Right atrium auricular region (tissue), 2 donors: ENCODE data around the gene SARS1. TPM values are rescaled to one million over a fixed set of nuclear protein-coding genes. Genes with fewer than 3 reads are reported as not detected.

Experiments
- DNase-seq: peaks from one replicate; pipeline ENCODE4 v3.0.0-alpha.2; 2019; ENCODE audit warnings: low spot score
- H3K27ac ChIP-seq, 2 donors: fragments of 200-600 bp; sonication (generic); 1 replicate in 1 of 2; 2 replicates in 1 of 2; pipeline ENCODE4 v1.5.1; 2016 to 2019
- H3K27me3 ChIP-seq, 2 donors: fragments of 200-600 bp; sonication (generic); one replicate each; pipeline versions ENCODE4 v1.5.1 to v1.6.0; 2017 to 2019
- H3K36me3 ChIP-seq: fragments of 200-600 bp; sonication (generic); one replicate; pipeline ENCODE4 v1.5.1; 2016
- H3K4me1 ChIP-seq, 2 donors: fragments of 200-600 bp; sonication (generic); one replicate each; pipeline versions ENCODE4 v1.5.1 to v1.6.0; 2017 to 2019
- H3K4me3 ChIP-seq, 2 donors: fragments of 200-600 bp; sonication (generic); 1 replicate in 1 of 2; 2 replicates in 1 of 2; pipeline ENCODE4 v1.5.1; 2017 to 2019; ENCODE audit warnings: mild to moderate bottlenecking in 1 of 2, moderate library complexity in 1 of 2
- H3K9me3 ChIP-seq, 2 donors: fragments of 200-600 bp; sonication (generic); one replicate each; pipeline ENCODE4 v1.5.1; 2019
- total RNA-seq, 2 donors: library from RNA; depleted of rRNA; stranded (reverse); fragments of >200 nt; gene quantifications; one replicate each; pipeline ENCODE4 v1.1.0, GENCODE V29; 2016
- TF ChIP-seq, protein P1 (sequence below), 2 donors: fragments of 200-600 bp; sonication (generic); IDR thresholded peaks; one replicate each; pipeline ENCODE4 v1.5.1; 2019; ENCODE audit warnings: antibody characterized with exemption in 2 of 2

Gene SARS1
- total RNA-seq, 2 donors from 2014 or later: 108 to 130 TPM

DNA sequence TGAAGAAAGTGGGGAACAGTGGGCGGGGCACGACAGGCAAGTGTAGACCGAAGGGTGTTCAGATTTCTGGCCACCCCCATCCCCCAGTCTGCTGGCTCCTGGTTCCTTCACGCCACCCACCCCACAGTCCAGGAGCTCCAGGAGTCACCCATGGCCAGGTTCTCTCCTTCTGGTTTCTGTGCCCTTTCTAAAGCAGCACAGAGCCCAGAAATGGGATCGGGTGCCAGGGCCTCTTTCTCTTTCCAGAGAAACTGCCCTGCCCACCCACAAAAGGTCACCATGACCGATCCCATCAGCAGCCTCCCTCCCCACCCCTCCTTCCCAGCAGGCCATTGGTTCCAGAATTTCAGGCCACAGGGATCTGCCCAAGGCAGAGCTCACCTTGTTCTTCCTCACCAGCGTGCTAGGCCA, 32.4 kb downstream of the SARS1 start:
- H3K27ac ChIP-seq: no peak overlapping the region
- H3K4me1 ChIP-seq: peaks cover 0 to 26% of the 10 kb centered on the region in 2 donors
- no peak overlapping the region for H3K4me3 ChIP-seq
- no peaks in the 10 kb centered on the region for H3K9me3 ChIP-seq
- TF ChIP-seq, protein P1, sequence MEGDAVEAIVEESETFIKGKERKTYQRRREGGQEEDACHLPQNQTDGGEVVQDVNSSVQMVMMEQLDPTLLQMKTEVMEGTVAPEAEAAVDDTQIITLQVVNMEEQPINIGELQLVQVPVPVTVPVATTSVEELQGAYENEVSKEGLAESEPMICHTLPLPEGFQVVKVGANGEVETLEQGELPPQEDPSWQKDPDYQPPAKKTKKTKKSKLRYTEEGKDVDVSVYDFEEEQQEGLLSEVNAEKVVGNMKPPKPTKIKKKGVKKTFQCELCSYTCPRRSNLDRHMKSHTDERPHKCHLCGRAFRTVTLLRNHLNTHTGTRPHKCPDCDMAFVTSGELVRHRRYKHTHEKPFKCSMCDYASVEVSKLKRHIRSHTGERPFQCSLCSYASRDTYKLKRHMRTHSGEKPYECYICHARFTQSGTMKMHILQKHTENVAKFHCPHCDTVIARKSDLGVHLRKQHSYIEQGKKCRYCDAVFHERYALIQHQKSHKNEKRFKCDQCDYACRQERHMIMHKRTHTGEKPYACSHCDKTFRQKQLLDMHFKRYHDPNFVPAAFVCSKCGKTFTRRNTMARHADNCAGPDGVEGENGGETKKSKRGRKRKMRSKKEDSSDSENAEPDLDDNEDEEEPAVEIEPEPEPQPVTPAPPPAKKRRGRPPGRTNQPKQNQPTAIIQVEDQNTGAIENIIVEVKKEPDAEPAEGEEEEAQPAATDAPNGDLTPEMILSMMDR (IDR thresholded peaks at IDR 0.05): no peak
- no peak for DNase-seq
- H3K36me3 ChIP-seq: no peaks in the 10 kb centered on the region
- H3K27me3 ChIP-seq: no peaks in the 10 kb centered on the region

DNA sequence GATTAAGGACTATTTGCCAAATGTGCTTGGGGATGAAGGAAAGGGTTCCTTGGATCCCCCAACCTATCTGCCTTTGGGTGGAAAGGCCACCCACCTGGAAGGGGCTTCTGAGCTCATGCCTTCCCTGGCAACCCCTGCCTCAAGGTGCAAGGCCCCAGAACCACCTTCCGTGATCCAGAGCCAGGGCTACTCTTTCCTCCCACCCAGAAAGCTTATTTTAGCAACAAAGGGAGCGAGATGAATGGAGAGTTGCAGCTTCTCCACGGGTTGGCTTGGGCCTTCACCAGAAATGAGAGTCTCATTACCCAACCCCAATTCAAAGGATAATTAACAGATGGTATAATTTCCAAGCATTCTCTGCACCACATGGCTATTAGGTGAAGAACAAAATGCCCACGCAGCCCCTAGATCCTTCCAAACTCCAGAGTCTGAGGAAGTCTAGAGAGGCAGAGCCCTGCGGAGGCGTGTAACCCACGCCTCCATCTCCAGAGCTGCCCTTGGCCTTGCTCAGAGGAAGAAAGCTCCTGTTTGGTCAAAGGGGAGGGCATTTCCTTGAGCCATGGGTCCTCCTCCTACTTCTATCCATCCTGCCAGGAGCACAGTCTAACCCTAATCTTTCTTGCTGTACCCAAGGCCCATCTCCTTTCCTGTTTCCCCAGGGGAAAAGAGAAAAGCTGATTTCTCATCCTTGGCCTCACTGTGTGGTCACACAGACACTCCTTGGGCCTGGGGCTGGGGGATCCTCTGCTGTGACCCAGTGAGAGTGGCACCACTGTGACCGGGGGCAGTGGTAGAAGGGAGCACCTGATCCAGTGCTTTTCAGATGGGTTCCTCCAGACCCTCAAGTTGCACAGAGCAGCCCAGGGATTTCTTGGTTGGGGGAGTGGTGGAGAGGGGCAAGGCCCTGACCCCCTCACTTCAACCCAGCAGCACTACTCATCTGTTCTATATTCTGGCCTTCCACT, 34.0 kb downstream of the SARS1 start:
- no peaks in the 10 kb centered on the region for H3K27me3 ChIP-seq
- peaks cover 0 to 15% of the 10 kb centered on the region in 2 donors for H3K4me1 ChIP-seq
- TF ChIP-seq, protein P1 (IDR thresholded peaks at IDR 0.05): no peak
- no peak overlapping the region for H3K27ac ChIP-seq
- no peak for DNase-seq
- H3K9me3 ChIP-seq: no peaks in the 10 kb centered on the region
- H3K36me3 ChIP-seq: no peaks in the 10 kb centered on the region
- H3K4me3 ChIP-seq: no peak overlapping the region

DNA sequence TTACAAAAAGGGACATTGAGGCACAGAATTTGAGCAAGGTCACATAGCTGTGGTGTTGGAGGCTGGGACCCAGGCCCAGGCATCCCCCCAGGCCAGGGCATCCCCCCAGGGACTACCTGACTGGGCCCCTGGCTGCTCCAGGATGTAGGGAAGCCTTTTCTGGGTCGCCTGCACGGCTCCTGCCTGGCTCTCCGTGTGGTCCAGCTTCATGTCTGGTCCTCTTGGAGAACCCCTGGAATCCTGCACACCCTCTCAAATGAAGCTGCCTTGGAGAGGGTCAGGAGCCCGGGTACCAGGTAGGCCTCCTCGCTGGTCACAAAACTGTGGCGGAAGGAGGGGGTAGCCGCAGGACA, 34.7 kb downstream of the SARS1 start:
- Histone ChIP-seq H3K27me3 (no peaks in the 10 kb centered on the region), H3K27ac (no peak overlapping the region), H3K36me3 (no peaks in the 10 kb centered on the region), H3K4me1 (peaks cover 0 to 22% of the 10 kb centered on the region in 2 donors), H3K9me3 (no peaks in the 10 kb centered on the region), H3K4me3 (no peak overlapping the region)
- TF ChIP-seq, protein P1 (IDR thresholded peaks at IDR 0.05): no peak
- no peak for DNase-seq

DNA sequence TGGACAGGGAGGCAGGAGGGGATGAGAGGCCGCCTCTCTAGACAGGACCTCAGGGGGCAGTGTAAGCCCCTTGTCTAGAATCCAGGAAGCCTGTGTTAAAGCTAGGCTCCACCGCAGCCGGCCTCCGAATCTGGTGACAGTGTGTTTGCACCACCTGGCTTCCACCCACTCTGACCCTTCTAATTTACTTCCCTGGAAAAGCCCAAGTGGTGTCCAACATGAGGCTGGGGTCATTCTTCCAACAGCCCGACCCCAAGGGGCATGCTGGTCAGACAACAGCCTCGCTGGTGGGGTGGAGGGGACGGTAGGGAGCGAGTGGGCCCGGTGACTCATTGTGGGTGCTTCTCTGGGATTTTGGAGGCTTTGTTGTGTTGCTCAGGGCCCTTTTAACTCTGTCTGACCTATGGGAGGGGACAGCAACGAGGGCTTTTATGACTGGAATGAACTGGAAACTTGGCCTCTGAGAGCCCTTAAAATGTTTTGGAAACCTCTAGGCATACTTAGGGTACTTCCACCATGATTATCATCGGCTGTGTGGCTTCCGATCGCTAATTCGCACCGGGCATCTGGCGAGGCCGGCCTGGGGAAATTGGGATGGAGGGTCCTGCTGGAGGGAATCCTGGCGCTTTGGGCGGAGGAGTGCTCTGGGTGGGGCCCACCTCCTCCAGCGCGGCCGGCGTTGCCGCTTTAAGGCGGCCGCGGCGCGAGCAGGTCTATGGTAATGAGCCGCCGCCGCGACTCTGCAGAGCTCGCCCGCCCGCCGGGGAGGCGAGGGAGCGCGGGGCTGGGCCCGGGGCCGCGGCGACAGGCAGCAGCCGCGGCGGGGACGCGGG, 35.3 kb downstream of the SARS1 start, which contains the start of gene CELSR2:
Gene CELSR2 (plus strand): TSS at position 743 of the 833 bp plus-strand sequence. CDS start 541 bp downstream, outside the sequence.
- peak within 1 kb of the TSS in 1 of 2 donors; percentile 18 for H3K27ac ChIP-seq
- H3K9me3 ChIP-seq: no peaks in the 10 kb centered on the region
- H3K4me1 ChIP-seq: peaks cover 0 to 28% of the 10 kb centered on the region in 2 donors
- DNase-seq: no peak
- TF ChIP-seq, protein P1 (IDR thresholded peaks at IDR 0.05): no peak
- H3K36me3 ChIP-seq: no peaks in the 10 kb centered on the region
- peak within 1 kb of the TSS; percentile 66 to 70 for H3K4me3 ChIP-seq
- H3K27me3 ChIP-seq: no peaks in the 10 kb centered on the region

DNA sequence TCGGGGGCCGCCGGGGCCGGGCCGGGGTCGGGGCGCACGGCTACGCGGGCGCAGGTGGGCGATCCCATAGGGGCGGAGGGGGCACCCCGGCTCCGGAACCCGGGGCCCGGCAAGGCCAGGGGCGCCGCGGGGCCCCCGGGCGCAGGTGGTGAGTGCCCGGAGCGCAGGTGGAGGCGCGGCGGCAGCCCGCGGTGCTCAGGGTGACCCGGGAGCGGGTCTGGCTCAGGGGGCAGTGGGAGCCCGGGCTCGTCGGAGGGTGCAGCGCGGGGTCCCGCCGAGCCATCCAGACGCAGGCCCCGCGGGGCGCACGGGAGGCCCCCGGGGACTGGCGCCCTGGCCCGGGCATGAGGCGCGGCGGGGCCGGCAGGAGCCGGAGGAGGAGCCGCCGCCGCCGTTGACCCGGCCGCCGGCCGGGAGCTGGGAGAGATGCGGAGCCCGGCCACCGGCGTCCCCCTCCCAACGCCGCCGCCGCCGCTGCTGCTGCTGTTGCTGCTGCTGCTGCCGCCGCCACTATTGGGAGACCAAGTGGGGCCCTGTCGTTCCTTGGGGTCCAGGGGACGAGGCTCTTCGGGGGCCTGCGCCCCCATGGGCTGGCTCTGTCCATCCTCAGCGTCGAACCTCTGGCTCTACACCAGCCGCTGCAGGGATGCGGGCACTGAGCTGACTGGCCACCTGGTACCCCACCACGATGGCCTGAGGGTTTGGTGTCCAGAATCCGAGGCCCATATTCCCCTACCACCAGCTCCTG, 36.1 kb downstream of the SARS1 start:
- Histone ChIP-seq H3K36me3 (no peaks in the 10 kb centered on the region), H3K4me1 (peaks cover 0 to 36% of the 10 kb centered on the region in 2 donors), H3K27me3 (no peaks in the 10 kb centered on the region), H3K27ac (peak overlapping the region in 1 of 2 donors; percentile 18), H3K9me3 (no peaks in the 10 kb centered on the region), H3K4me3 (peak overlapping the region; percentile 66 to 70)
- DNase-seq: no peak
- TF ChIP-seq, protein P1 (IDR thresholded peaks at IDR 0.05): no peak
